Putamen (tissue), 1 donor: Measurements from ENCODE around the gene CACNA2D2.
"Not testable (repeated sequence)": the region's sequence is repeated elsewhere in the genome, so short reads cannot be mapped to it uniquely, and the experiment has no call there.

ENCODE experiments used
- DNase-seq: peaks from one replicate; pipeline ENCODE4 v3.0.0-alpha.2; 2016; ENCODE audit warnings: low spot score

The CACNA2D2 gene

DNA sequence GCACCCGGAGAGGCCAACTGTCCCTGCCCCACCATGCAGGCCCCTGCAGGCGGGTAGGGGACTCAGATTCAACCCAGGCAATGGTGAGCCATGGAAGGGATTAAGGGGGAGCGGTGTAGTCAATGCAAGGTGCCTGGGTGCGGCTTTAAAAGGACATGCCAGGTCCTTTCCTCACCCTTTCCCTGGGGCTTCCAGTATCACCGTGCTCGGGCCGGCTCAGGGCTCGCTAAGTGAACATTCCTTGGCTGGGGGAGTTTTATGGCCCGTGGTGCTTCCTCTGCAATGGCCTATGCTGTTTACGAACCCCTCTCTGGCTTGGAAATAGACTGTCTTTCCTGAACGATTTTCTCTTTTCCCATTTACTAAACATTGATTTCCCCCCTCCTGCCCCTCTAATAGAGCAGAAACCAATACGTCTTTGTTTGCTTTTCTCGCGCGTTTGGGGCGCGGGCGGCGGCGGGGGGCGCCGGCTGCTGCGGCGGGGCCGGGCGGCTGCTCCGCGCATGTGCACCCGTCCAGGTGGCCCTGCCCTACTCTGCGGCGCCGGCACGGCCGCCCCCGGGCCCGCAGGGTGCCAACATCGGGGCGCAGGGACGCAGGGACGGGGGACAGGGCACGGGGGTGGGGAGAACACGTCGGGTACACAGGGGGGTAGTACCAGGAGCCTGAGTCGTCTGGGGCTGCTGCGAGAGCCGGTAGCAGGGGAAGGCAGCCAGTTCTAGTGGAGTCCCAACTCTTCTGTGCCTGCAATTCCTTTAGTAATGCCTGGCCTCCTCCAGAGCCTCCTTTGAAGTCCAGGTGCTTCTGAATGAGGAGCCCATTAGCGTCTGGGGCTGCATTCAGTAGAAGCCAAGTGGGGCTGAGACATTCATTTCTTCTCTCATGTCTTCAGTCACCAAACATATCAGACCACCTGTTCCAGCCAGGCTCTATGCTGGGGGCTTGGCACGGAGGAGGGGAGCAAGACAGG is 26.9 kb upstream of the CACNA2D2 start:
- no peak for DNase-seq

DNA sequence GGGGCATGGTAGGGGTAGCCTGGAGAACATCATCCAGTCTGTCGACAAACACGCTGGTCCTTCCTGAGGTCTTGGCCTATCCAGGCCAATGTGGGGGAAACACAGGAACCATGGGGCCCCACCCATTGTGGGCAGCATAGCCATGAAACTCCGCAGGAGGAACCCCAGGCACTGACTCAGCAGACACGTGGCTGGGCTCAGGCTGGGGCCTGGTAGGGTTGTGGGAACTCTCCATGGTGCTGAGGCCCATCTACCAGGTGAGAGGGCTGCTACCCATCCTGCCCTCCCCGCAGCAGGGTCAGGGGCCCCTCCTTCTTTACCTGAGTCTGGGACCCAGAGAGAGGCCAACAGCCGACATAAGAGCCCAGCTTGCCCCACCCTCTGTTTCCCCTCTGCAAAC is 22.6 kb upstream of the CACNA2D2 start:
- DNase-seq = no peak

DNA sequence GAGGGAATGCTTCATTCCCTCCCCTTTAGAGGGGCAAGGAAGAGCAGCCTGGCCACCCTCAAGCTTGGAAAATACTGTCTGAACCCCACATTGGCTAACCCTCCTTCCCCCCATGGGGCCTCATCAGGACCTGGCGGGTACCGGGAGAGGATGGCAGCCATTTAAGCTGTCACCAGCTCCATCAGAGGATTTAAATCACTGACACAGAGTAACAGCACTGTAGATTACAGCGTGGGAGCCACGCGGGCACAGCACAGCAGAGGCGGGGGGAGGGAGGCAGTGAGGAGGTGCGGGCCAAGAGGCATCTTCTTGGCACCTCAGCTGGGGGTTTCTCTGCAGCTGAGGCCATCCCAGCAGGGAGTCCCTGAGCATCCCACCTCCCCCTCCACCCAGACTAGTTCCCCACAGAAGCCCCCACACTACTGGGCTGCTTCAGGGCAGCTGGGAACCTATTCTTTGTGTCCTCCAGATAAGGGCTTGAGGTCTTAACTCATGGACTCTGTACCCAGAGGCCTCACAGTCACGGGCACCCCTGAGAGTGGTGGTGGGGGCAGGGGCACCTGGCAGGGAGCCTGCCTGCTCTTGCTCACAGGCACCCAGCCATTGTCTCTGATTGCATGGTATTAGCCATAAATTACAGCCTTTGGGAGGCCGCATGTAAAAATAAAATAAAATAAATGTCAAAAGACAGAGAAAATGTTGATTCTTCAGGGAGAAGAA is 21.9 kb upstream of the CACNA2D2 start:
- peak; percentile 74 for DNase-seq

DNA sequence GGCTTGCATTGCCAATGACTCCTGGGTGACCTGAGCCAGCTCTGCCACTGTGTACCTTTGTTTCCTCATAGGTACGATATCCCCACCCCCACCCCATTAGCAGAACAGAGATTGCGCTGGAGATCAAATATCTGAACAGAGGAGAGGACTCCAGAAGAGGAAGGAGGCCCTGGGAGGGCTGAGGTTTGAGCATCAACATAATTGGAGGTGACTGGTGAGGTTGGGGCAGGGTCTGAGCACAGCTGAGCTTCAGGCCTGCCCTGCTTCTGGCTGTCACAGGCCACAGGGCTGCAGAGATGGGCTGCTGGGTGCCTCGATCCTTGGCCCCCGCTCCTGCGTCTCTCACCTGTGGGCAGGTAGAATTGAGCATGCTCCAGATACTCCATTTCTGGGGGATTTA is 21.3 kb upstream of the CACNA2D2 start:
- DNase-seq = no peak

DNA sequence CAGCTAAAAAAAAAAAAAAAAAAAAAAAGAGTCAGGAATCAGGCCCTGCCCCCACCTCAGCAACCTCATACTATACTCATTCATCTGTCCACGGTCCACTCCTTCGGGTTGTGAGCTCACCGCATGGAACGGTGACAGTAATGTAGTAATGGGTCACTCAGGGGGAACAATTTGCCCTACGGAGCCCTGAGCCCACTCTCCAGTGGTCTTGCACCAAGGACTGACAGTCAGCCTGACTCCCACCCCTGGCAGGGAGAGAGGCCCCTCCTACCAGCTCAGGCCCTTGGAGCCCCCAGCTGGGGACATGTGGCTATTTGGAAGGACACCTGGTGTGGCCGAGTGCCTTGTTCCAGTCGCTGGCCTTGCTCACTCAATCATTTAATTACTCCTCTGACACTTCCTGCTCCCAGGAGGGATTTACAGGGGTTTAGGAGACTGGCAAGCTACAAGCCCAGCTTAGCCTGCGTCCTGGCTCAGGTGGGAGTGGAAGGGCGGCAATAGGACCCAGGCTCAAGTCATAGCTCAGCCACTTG is 19.9 kb upstream of the CACNA2D2 start:
- DNase-seq = no peak

DNA sequence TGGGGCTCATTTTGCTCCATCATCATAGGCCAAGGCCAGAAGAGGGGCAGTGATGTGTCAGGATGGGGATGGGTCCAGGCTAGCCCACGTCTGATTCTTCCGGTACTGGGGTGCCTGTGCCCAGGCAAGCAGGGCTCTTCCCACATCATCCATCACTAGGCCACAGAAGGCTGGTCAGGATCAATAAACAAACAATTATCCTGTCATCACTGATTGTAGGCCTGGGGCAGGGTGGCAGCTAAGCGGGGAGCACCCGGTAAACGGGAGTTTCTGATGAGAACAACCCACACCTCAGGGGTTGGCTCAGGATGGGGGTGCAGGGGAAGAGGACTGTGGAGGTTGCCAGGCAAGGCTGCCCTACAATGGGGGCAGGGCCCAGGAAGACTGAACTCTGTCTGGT is 18.1 kb upstream of the CACNA2D2 start:
- no peak for DNase-seq

DNA sequence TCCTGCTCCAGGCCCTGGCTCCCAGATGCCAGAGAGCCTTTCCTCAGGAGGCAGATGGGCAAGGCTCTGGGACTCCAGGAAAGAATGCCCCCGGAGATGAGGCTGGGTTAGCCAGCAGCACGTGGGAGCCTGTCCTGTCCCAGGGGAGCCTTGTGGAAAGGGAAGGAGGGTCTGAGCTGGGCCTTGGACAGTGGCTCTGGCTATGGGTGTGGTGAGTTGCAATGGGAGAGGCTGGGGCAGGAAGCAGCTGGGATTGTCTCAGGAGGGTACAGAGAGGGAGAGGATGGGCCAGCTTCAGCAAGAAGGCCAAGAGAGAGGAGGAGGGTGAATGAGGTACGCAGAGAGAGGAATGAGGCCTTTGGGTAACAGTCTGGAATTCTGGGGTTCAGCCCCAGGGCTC is 17.4 kb upstream of the CACNA2D2 start:
- DNase-seq = no peak

DNA sequence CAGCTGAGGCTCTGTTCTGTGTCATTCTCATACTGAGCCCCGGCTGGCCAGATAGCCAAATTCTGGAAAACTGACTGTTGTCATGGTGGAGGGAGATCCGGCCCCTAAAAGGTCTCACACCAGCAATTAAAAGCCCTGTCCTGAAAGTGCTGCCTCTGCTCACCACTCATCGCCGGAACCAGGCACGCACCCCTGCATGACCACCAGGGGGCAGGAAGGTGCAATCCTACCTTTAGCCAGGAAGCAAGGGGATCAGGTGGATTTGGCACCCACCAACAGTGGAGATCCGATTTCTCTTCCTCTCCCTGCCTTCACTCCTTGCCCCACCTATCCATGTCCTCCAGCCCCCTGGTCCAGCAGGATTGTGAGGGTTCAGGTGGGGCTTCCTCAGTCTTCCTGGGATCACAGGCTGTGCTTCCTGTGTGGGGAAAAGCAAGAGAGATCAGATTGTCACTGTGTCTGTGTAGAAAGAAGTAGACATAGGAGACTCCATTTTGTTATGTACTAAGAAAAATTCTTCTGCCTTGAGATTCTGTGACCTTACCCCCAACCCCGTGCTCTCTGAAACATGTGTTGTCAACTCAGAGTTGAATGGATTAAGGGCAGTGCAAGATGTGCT is 16.1 kb upstream of the CACNA2D2 start:
- DNase-seq = no peak

DNA sequence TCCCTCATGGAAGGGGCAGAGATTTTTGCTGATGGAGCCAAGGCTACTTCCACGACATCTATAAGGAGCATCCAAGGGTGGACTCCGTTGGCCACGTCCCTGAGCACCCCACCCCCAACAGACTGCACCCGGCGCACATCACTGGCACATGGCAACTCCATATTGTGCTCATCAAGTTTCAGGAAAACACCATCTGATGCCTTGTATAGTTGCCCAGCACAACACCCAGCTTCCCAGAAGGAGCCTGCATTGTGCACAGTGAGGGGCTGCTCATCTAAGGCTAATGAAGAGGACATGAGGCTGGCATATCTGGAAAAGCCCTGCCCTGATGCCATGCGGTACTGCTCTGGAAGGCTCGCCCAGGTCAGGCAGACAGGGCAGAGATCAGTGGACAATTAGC is 15.0 kb upstream of the CACNA2D2 start:
- no peak for DNase-seq

DNA sequence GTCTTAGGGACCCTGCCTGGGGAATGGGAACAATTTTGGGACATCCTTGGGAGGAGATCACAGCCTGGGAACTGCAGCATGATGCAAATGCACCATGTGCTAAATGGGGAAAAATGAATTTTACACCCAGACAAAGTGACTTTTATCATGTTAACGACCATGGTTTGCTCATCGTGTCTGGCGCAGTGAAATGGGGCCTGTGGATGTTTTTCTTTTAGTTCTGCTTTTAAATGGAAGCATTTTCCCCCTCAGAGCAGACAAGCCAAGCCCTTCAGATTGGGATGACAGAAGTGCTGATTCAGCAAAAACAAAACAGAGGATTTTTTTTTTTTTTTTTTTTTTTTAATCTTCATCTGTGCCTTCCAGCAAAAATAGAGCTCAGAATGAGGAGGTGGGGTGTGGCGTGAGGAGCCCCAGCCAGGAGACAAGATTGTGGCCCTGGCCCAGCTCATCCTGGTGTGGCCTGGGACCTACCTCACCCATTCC is 14.3 kb upstream of the CACNA2D2 start:
- no peak for DNase-seq

DNA sequence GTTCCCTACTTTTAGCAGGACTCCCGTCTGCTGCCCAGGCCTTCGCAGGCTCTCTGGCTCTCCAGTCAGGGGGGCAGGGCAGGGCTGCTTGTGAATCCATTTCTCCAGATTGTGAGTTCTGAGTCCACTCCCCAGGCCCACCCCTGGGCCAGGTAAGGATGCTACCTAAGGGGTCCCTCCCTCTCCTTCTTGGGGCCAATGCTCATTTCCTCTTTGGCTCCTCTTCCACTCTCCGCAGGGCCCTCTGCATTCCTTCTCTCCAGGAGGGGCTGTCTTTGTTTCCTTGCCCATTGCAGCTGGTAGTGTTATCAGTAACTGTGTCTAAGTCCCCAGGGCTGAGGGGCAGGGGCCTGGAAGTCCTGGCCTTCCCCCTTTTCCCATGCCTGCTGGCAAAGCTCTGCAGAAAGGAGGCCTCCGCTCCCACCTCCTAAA is 13.0 kb upstream of the CACNA2D2 start:
- DNase-seq = no peak

DNA sequence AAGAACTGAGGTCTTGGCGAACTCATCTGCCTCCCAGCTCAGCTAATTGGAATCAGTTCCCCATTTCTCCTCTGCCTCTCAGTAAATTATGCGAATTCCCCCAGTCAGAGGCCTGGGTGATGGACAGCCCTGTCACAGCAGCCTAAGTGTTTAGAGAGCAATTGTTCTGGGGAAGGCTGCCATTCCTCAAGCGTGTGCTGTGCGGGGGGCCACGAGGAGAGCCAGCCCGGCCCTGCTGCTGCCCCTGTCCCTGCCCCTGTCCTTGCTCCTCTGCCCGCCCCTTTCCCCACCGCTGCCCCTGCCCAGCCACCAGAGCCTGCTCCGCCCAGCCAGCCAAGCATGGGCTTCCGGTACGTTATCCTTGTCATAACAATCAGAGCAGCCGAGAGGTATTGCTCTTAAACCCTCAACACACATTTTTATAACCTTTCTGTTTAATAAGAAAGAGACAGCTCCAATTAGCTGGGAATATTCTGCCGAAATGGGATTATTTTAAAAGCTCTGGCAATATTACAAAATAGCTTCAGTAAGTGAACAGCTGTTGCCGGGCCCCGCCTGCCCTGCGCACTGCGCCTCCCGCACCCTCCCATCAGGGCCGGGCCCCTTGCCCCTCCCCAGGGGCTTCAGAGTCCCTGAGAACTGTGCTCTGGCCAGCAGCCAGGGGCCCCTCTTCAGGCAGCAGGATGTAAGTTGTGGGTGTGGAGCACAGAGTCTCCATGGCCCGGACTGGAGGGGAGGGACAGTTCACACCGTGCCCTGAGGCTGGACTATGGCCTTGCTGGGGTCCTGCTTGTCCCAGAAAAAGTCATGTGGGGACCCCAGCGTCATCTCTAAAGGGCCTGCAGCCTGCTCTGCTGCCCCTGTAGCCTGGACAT is 12.4 kb upstream of the CACNA2D2 start:
- DNase-seq = no peak

DNA sequence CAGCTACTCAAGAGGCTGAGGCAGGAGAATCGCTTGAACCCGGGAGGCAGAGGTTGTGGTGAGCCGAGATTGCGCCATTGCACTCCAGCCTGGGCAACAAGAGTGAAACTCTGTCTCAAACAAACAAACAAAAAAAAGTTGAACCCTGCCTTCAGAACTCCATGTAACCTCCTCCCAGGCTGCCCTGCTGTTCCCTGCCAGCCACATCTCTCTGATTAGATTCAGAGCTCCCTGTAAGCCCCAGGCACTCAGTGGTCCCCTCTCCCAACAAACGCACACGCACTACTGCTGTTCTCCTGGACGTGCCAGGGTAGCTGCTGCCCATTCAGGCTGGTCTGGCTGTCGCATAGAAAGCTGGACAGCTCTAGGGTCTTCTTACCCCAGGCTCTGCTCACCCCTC is 9.5 kb upstream of the CACNA2D2 start:
- not testable (repeated sequence) for DNase-seq

DNA sequence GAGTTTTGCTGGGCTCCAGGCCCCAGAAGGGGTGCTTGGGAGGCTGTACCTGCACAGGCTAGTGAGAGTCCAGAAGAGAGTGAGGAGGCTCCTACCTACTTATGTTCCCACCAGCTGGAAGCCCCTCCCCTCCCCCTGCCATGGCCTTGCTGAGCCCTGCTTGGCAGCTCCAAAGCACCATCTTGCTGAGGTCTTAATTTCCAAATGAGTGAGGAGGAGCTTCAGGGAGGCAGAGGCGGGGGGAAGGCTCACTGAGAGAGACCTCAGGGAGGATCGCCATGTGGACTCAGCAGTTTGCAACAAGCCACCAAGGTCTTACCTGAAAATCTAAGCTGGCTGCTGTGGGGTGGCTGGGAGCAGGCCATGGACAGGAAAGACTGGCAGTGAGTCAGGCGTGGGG is 8.7 kb upstream of the CACNA2D2 start:
- DNase-seq = no peak

DNA sequence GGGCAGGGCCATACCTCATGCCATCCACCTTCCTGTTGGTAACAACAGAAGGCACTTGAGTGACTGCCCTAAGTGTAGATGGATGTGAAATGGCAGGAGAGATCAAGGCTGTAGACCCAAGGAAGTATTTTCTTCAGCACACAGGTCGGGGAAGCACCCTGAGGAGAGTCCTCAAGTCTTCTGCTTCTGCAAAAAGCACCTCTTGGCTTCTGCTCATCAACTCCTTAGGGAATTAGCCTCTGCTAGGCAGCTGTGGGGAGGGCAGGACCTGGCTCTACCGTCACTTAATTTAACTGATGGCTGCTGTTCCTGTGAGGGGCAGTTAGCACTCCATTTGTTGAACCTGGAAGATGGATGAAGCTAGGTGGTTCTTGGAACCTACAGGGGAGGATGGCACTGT is 6.9 kb upstream of the CACNA2D2 start:
- no peak for DNase-seq

DNA sequence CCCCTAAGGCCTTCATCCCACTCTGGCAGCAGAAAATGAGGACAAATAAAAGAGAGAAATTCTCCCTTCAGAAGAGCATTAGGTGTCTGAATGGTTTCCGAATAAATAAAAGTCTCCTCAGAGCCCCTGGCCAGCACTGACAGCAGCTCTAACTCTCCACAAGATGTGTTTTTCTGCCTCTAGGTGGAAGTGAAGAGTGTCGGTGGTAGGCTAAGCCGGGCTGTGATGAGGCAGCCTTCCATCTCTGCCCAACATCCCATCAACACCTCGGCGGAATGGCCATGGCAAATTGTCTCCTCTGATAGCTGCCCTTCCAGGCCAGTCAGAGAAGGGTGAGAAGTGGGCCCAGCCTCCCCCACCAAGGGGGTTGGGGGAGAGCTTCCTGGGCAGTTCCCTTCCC is 6.3 kb upstream of the CACNA2D2 start:
- no peak for DNase-seq

DNA sequence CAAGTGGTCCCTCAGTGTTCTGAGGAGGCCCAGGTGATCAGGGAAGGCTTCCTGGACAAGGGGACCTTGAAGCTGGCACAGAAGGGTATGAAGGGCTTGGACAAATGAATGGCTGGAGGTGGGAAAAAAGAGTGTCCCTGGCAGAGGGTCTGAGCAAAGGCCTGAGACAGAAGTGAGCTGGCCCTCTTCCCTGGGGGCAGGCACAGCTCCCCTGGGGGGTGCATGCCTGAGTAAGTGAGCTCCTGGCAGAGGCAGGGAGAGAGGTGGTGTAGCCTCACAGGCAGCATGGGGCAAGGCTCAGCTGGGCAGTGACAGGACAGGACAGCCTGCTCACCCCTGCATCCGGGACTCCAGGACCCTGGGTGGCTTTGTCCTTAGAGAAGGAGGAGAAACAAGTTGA is 5.4 kb upstream of the CACNA2D2 start:
- no peak for DNase-seq

DNA sequence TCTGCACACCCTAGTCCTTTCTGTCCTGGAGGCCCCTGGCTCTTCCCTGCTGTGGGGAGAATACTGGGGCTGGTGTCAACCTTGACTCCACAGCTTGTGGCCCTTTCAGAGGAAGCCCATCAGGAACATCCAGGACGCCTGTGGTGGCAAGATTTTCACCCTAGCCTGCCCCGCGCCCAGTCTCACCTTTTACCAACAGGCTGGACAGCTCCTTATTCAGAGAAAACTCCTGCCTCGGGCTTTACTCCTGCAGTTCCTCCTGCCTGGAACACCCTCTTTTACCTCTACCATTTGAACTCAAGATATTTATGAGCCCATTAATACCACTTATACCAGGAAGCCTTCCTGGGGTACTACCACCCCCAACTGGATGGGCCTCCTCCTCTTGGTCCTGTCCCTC is 2.7 kb upstream of the CACNA2D2 start:
- DNase-seq = no peak

DNA sequence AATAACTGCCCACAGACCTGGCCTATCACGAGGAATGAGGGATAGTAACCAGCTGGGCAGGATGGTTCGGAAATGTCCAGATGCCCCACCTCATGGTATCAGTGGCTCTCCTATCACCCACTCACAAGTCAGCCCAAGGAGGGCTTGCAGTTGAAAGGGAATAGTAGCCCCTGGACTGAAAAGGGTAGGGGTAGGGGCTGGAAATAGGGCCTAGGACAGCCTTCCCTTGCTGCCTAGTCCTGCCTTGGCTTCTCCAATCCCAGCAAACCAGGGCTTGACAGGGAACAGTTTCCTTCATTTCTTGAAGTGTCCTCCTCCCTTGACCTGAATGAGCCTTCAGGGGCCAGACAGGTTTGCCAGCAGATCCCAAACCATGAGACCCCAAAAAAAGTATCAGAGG is 1.2 kb upstream of the CACNA2D2 start:
- no peak for DNase-seq

DNA sequence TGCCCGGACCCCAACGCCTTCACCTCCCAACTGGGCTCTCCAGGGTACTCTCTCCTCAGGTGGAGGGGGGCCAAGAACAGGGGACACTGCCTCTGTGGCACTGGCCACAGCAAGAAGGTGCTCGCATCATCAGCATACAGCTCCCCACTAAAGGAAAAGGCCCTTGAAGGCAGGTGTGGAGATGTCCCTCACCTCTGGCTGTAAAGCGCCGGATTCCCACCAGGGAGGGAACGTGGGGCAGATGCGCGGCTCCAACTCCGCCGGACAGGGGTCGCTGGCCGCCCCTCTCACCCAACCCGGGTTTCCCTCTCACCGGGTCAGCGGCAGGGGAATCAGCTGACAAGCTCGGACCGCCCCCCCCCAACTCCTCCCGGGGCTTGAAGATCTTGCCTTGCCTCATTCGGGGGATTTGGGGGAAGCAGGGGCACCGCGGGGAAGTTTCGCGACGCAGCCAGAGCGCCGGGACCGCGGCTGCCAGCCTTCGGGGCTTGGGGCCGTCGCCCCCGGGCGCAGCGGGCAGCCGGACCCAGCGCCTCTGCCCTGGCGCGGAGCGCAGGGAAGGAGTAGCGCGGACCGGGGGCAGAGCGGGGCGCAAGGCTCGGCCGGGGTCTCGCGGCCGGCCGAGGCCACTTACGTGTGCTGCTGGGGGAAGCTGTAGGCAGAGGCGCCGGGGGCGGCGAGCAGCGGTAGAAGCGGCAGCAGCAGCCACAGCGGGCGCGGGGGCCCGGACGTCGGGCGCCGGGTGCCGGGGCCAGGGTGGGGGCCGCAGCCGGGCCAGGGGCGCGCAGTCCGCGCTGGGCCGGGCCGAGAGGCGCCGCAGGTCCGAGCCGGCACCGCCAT is 630 bp downstream of the CACNA2D2 start:
- DNase-seq = no peak

DNA sequence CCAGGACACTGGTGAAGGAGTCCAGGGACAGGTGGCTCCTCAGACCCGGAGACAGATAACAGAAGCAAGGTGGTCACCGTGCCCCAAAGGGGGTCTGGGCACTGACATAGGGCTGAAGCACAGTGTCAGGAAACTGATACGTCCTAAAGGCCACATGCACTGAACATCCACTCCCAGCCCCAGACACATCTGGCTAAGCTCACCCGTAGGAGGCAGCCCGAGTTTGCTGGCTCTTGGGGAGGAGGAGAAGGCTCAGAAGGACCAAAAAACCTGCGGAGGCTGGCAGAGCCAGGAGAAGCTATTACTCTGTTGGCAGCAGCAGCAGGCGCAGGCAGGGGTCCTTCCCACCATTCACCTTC is 1.2 kb downstream of the CACNA2D2 start:
- no peak for DNase-seq
